Right renal pelvis (tissue), 4 donors: ENCODE data around the gene HUNK. TPM values are rescaled to one million over a fixed set of nuclear protein-coding genes. Genes with fewer than 3 reads are reported as not detected.
A peak's percentile ranks its signal among the peaks of the same experiment; 100 is the strongest.
"Not testable (repeated sequence)": the region's sequence is repeated elsewhere in the genome, so short reads cannot be mapped to it uniquely, and the experiment has no call there.

Source experiments
- DNase-seq, 4 donors: peaks; one replicate each; pipeline ENCODE4 v3.0.0-alpha.2; 2013; ENCODE audit warnings: low read depth in 4 of 4, low spot score in 3 of 4, missing footprints in 1 of 4
- polyA plus RNA-seq, 4 donors: library from polyadenylated mRNA; unstranded; fragments of 120-200 nt; gene quantifications; one replicate each; pipeline ENCODE4 v1.2.1, GENCODE V29; 2013; ENCODE audit not compliant: insufficient read length in 4 of 4

The HUNK gene
- polyA plus RNA-seq = 10 to 100 TPM; 16.1 to 18.7 (median 18.1) TPM

DNA sequence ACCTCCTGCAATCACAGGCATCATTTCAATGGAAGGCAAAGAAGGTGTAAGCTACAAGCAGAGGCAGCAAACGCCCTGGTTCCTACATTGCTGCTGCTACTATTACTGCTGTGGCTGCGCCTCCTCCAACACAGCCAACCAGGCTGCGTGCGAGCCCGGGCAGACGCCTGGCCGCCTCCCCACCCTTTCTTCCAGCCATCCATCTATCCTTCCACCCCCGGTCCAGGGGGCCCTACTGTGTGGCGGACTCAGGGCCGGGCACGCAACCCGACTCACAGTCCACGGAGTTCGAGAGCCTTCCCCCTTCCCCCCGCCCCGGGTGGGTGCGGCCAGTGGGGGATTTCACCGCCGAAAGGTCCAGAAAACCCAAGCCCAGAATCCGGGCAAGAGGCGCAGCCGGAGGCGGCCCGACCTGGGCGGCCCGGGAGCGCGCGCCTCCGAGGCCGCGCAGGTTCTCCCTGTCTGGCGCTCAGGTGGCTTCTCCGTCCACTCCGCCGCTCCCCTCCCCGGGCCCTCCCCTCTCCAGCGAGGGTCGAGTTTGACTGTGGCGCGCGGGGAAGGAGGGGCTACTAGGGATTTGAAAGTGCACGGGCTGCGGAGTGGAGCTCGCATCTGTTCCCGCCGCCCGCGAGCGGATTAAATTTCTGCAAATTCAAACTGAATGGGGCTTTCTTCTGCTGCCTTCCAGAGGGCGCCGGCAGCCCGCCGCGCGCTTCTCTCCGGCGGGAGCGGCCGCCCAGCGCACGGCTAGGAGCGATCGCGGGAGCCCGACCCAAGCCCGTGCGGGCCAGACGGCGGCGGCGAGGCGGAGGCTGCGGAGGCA lies at the start of gene HUNK:
Gene HUNK, plus strand, starts transcription at position 569 of the 823 bp plus-strand sequence. CDS start 655 bp downstream, outside the sequence.
- no peak for DNase-seq

- DNase-seq = no peak
These were observed 42.9 kb upstream of the HUNK start for GRCh38 chr21:31829736-31830472.

DNA sequence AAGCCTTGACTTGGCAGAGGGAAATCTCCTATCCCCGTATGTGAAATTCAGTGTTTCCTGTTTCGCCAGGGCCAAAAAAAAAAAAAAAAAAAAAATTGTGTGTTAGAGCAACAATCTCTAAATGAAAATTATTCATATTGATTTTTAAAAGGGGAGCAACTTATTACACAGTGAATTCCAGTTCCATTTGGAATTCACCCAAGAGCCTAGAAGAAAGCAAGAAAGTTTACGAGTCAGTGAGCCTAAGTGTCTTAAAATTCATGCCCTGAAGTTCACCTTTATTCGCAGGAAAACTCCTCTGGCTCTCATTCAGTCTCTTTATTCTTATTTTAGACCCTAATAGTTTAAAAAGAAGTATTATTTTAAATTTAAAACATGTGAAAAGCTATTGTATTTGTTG lies 42.1 kb upstream of the HUNK start:
- no peak for DNase-seq

DNA sequence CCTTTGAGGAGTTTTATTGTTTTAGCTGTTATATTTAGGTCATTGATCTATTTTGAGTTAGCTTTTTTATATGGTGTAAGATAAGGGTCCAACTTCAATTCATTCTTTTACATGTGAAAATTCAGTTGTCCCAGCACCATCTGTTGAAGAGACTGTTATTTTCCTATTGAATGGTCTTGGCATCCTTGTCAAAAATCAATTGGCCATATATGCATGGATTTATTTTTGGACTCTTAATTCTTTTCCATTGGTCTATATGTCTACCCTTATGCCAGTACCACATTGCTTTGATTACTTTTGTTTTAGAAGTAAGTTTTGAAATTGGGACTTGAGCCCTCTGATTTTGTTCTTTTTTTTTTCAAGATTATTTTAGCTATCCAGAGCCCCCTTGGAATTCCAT lies 35.8 kb upstream of the HUNK start:
- DNase-seq = no peak

DNA sequence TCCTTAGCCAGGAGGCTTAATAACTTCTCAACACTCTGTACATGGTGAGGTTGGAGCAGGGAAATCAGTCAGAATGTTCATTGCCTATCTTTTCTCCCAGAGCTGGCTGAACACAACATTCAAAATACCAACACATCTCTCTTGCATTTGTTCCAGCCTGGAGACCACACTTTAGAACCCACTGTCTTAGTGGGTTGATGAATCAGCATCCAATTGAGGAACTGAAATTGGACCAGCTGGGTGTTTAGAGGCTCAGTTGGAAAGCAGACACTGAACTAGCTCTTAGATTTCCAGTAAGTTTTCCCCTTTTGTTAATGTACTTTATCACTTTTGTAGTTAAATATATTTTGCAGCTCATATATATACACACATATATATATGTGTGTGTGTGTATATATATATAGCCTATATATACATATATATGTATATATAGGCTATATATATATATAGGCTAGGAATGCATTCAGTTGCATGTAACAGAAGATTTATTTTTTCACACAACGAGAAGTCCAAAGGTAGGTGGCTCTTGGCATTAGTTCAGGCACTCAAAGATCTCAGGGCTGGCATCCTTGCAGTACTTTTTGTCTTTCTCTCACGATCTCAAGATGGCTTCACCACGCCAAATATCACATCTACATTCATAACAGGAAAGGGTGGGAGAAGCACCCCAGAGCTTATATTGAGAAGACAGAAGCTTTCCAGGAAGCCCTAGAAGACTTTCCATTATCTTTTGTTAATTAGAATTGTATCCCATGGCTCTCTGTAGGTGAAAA lies 35.0 kb upstream of the HUNK start:
- no peak for DNase-seq

DNA sequence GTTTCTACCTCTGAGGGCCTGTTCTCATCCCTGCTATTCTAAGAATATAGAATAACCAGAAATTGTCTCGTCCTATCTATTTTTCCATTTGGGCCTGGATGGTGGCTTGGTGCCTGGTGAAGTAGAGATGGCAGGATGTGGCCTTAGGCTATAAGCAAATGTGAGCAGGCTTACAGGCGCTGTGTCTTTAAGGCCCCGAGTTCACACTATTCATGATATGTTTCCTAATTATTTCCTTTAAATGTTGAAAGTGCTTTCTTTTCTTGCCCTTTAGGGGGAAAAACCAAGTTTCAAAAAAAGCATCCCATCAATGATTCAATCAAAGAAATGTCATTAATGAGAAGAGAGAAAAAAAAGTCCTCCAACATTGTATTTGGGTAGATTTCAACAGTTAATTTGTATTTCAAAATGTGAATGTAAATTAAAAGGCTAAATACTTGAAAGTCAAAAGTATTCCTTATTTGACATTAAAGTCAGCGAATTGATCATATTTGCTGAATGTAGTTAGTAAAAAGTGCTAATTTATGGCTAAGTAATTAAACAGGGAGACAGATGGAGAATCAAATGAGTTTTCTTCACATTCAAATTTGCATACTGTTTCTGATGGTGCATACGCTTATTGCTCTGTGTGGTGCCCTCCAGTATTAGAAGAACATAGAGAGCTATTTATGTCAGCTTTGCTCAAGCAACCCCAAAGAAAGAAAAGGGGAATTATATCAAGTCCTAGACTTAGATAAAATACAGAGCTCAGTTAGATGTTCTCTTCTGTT lies 34.0 kb upstream of the HUNK start:
- no peak for DNase-seq

- no peak for DNase-seq
These were observed 28.6 kb upstream of the HUNK start for GRCh38 chr21:31844206-31844605.

DNA sequence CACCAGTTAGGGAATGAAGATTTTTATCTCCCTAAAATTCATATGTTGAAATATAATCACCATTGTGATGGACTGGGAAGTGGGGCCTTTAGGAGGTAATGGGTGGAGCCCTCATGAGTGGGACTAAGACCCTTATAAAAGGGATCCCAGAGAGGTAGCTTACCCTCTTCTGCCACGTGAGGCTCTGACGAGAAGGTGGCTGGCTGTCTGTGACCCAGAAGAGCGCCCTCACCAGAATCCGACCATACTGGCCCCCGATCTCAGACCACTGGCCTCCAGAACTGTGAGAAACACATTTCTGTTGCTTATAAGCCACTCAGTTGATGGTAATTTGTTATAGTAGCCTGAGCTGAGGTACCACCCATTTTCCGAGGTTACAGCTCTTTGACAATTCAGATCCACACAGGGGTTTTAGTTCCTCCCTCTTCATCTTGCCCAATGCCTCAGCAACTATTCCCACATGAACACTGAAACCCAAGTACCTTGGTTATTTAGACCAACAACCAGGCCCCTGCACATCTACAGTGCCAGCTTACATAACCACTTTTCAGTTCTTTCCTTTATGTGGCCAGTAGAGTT lies 27.6 kb upstream of the HUNK start:
- no peak for DNase-seq

DNA sequence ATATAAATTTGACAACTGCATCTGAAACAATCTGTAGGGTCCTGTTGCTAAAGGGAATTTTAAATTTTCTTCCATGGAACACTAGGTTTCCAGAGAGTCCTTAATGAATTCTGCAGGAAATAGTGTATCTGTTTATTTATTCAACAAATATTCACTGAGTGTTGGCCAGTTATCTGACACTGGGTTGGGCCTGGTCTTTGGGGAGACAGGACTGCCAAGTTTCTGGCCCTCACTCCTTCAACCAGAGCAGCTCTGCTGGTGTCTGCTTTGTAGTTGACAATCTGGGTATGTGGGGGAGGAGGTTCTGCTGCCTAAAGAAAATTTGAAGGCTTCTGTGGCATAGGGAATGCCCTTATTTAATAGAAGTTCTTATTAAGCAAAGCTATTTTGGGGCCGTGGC lies 26.1 kb upstream of the HUNK start:
- no peak for DNase-seq

DNA sequence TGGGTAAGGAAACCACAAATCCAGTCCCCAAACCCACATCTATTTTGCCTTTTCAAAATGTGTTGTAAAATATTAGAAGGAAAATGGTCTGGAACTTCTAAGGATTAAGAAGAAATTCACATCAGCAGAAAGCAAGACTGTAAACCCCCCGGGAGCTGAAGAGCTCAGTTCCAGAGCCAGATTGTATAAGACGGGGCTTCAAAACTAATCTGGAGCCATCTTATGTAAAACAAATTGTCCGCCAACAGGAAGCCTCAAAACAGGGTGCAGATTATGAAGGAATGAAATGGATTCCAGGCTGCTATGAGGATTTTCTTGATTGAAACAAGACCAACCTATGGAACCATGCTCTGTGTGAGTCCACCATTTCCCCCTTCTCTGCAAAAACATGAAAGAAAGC lies 25.1 kb upstream of the HUNK start:
- no peak for DNase-seq

DNA sequence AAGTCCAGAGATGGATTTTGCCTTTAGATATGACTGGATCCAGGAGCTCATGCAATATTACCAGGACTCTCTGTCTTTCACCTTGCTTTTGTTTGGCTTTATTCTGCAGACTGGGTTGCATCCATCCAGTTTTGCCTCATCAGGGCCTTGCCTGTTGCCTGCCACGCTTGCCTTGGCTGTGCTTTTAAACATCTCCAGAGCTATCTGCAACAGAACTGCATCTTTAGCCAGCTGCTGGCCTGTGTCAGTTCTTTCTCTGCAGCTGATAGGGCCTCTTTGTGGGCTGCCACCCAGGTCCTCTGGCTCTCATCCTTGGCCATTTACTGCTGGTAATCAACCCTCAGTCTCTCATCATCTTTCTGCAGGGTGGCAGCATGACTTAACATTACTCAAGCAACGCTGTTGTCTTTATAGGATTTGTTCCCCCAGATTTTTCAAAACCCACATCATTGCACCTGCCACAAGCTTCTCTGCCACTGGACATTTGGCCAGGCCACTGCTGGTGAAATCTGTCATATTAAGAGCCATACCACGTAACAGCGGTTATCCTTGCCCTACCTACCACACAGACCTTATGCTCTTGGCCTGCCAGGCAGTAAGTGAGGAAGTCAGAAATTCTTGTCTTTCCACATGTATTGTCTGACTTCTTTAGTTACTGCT lies 24.4 kb upstream of the HUNK start:
- DNase-seq = no peak

DNA sequence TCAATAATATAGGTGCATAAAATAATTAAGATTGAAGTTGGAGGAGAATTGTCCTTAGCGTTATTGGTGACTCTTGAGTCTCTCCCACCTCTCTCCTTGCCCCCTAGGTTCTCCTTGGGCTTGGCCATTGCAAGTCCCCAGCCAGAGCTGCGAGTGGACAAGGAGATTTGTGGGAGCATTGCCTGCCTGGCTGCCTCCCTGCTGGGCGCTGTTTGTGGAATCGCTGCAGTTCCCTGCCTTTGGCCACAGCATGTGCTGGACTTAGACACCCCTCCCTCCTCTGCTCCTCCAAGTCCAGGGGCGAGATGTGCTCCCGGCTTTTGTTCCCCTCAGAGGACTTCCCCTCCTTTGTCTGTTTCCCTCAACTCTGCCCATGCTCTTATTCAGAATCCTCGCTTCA lies 21.9 kb upstream of the HUNK start:
- DNase-seq = no peak

DNA sequence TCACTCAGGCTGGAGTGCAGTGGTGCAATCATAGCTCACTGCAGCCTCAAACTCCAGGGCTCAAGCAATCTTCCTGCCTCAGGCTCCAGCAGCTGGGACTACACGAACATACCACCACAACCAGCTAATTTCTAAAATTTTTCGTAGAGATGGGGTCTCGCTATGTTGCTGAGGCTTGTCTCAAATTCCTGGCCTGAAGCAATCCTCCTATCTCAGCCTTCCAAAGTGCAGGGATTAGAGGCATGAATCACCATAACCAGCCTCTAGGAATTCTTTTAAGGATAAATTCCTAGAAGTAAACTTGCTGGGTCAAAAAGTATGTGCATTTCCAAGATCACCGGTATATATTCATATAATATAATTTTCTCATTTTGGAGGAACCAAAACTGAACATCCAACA lies 17.6 kb upstream of the HUNK start:
- no peak for DNase-seq

GRCh38 chr21:31857096-31857495 lies 15.7 kb upstream of the HUNK start:
- DNase-seq = no peak

- not testable (repeated sequence) for DNase-seq
These were observed 15.2 kb upstream of the HUNK start for GRCh38 chr21:31857631-31858030.

DNA sequence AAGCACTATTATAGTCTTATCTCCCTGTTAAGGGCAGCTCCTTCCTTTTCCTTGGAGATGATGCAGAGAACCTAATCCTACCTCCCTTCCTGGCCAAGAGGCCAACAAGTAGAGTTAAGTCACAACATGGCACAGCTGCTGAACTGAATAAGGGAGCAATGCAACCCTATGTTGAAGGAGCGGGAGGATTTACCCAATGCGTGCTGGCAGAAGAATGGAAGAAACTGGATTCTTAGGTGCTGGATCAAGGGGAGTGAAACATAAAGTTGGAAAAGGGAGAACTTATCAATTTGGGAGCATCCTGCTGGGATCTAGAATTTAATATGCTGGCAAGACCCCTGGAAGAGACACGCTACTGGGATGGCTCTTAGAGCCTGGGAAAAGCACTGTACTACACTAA lies 12.0 kb upstream of the HUNK start:
- no peak for DNase-seq

- DNase-seq = no peak
These were observed 10.7 kb upstream of the HUNK start for GRCh38 chr21:31862078-31862477.

- DNase-seq = no peak
These were observed 7.3 kb upstream of the HUNK start for GRCh38 chr21:31865429-31865970.

DNA sequence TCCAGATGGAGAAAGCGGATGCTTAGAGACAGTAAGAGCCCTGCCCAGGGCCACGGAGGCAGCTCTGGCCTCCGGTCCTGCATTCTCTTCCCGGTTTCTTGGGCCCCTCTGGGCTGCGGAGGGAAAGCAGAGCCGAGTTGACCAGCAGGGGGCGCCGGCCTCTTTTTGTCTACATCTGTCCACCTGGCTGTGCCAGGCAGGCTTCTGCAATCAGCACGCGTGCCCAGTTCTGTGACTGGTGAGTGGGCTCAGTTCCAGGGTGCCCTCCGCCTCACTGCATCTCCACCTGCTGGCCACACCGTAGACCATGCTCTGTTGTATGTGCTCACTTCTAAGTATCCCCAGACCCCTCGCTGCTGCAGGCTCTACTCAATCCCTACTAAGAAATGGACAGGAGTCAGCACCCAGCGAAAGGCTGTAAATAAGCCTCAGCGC lies 6.7 kb upstream of the HUNK start:
- DNase-seq = peak in 1 of 4 donors; percentile 75
